ENCODE results near the gene EHD2. TPM values are rescaled to one million over a fixed set of nuclear protein-coding genes. Genes with fewer than 3 reads are reported as not detected.

EHD2 gene
- total RNA-seq, 3 donors from 2014 or later: 38.8 to 121 (median 67.2) TPM

GRCh38 chr19:47752440-47753211 is 39.4 kb downstream of the EHD2 start:
- no peak overlapping the region for H3K4me3 ChIP-seq
- no peaks in the 10 kb centered on the region for H3K4me1 ChIP-seq
- intact Hi-C loops (cut with DNase I; ENCODE audit: low total_unique reads): no loop called here
- no peak overlapping the region for H3K27ac ChIP-seq
- H3K36me3 ChIP-seq: peaks cover 31% of the 10 kb centered on the region
- no peak for DNase-seq (ENCODE audit: low spot score in 2 of 2)
- TF ChIP-seq POLR2A (IDR thresholded peaks at IDR 0.05) (no peak), POLR2AphosphoS5 (IDR thresholded peaks at IDR 0.05) (no peak), CTCF (IDR thresholded peaks at IDR 0.05) (no peak)
- H3K27me3 ChIP-seq: no peaks in the 10 kb centered on the region
- no peaks in the 10 kb centered on the region for H3K9me3 ChIP-seq

- no peaks in the 10 kb centered on the region for H3K4me1 ChIP-seq
- DNase-seq (ENCODE audit: low spot score in 2 of 2): no peak
- TF ChIP-seq CTCF (IDR thresholded peaks at IDR 0.05) (no peak), POLR2AphosphoS5 (IDR thresholded peaks at IDR 0.05) (no peak), POLR2A (IDR thresholded peaks at IDR 0.05) (no peak)
- intact Hi-C loops (cut with DNase I; ENCODE audit: low total_unique reads): no loop called here
- no peak overlapping the region for H3K27ac ChIP-seq
- H3K27me3 ChIP-seq: no peaks in the 10 kb centered on the region
- H3K4me3 ChIP-seq: no peak overlapping the region
- H3K36me3 ChIP-seq: peaks cover 33% of the 10 kb centered on the region
- H3K9me3 ChIP-seq: no peaks in the 10 kb centered on the region
These were observed 41.2 kb downstream of the EHD2 start for GRCh38 chr19:47754206-47755064.

- no peak for TF ChIP-seq POLR2A (IDR thresholded peaks at IDR 0.05)
- TF ChIP-seq CTCF (IDR thresholded peaks at IDR 0.05): no peak
- no peak for TF ChIP-seq POLR2AphosphoS5 (IDR thresholded peaks at IDR 0.05)
- Histone ChIP-seq H3K27me3 (no peaks in the 10 kb centered on the region), H3K4me1 (no peaks in the 10 kb centered on the region), H3K4me3 (no peak overlapping the region), H3K9me3 (no peaks in the 10 kb centered on the region), H3K36me3 (peaks cover 33% of the 10 kb centered on the region), H3K27ac (no peak overlapping the region)
- DNase-seq (ENCODE audit: low spot score in 2 of 2): no peak
- intact Hi-C loops (cut with DNase I; ENCODE audit: low total_unique reads): no loop called here
These were observed 42.0 kb downstream of the EHD2 start for GRCh38 chr19:47755065-47755761.

- Histone ChIP-seq H3K27ac (no peak overlapping the region), H3K9me3 (no peaks in the 10 kb centered on the region), H3K4me3 (no peak overlapping the region), H3K36me3 (peaks cover 33% of the 10 kb centered on the region), H3K27me3 (no peaks in the 10 kb centered on the region), H3K4me1 (no peaks in the 10 kb centered on the region)
- DNase-seq (ENCODE audit: low spot score in 2 of 2): no peak
- intact Hi-C loops (cut with DNase I; ENCODE audit: low total_unique reads): no loop called here
- TF ChIP-seq POLR2AphosphoS5 (IDR thresholded peaks at IDR 0.05) (no peak), POLR2A (IDR thresholded peaks at IDR 0.05) (no peak), CTCF (IDR thresholded peaks at IDR 0.05) (no peak)
These were observed 42.8 kb downstream of the EHD2 start for GRCh38 chr19:47755762-47756626.
